Ishikawa (cell line): Measurements from ENCODE around the gene KIF17.
A peak's percentile ranks its signal among the peaks of the same experiment; 100 is the strongest.

Experiments used
- CEBPB ChIP-seq: IDR thresholded peaks from 2 replicates; pipeline ENCODE4 v1.6.1; 2012
- CREB1 ChIP-seq: IDR thresholded peaks from 2 replicates; pipeline ENCODE4 v1.6.1; 2012; ENCODE audit warnings: low read depth
- EGR1 ChIP-seq: IDR thresholded peaks from 2 replicates; pipeline ENCODE4 v1.6.1; 2012
- EP300 ChIP-seq: IDR thresholded peaks from 2 replicates; pipeline ENCODE4 v1.6.1; 2012; ENCODE audit warnings: borderline replicate concordance
- FOXM1 ChIP-seq: IDR thresholded peaks from 2 replicates; pipeline ENCODE4 v1.6.1; 2012; ENCODE audit warnings: low read depth, borderline replicate concordance
- NFIC ChIP-seq: IDR thresholded peaks from 2 replicates; pipeline ENCODE4 v1.6.1; 2012
- RAD21 ChIP-seq: IDR thresholded peaks from 2 replicates; pipeline ENCODE4 v1.6.1; 2012; ENCODE audit warnings: low read depth
- TAF1 ChIP-seq: IDR thresholded peaks from 2 replicates; pipeline ENCODE4 v1.6.1; 2012; ENCODE audit warnings: low read depth, mild to moderate bottlenecking
- TCF12 ChIP-seq: IDR thresholded peaks from 2 replicates; pipeline ENCODE4 v1.6.1; 2012; ENCODE audit warnings: low read depth
- TEAD4 ChIP-seq: IDR thresholded peaks from 2 replicates; pipeline ENCODE4 v1.6.1; 2012
- YY1 ChIP-seq: IDR thresholded peaks from 2 replicates; pipeline ENCODE4 v1.6.1; 2012; ENCODE audit warnings: low read depth
- ZBTB7A ChIP-seq: IDR thresholded peaks from 2 replicates; pipeline ENCODE4 v1.6.1; 2012; ENCODE audit warnings: low read depth
- TF ChIP-seq, protein P1 (sequence below): IDR thresholded peaks from 2 replicates; pipeline ENCODE4 v1.6.1; 2012; ENCODE audit warnings: low read depth, mild to moderate bottlenecking
- TF ChIP-seq, protein P2 (sequence below): IDR thresholded peaks from 2 replicates; pipeline ENCODE4 v1.6.1; 2012
- TF ChIP-seq, protein P3 (sequence below): IDR thresholded peaks from 2 replicates; pipeline ENCODE4 v1.6.1; 2012

The KIF17 gene

DNA sequence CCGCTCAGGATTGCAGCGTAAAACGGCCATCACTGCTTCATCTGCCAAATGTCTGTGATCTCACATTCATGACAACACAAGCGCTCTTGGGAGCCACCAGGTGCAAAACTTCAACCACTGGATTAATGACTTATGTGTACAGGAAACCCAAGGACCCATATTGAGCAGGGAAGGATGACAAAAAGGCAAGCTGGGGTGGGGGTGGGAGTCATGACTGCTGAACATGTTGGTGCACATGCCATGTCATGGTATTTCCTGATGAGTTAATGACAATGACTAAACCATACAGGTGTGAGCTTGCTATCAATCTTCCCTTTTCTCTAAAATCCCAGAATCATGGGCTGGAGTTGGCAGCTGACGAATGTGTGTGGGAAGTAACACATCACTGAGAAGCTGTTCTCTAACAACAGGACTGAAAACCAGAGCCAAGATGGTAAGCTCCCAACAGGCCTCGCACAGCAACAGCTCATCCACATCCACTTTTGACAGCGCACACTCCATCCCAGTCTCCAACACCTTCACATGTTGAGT, 17.8 kb upstream of the KIF17 start:
- TF ChIP-seq EGR1 (no peak), TCF12 (no peak), EP300 (no peak), ZBTB7A (no peak), RAD21 (no peak), CREB1 (no peak), TAF1 (no peak), NFIC (no peak), CEBPB (no peak), FOXM1 (no peak)
- TF ChIP-seq, protein P1, sequence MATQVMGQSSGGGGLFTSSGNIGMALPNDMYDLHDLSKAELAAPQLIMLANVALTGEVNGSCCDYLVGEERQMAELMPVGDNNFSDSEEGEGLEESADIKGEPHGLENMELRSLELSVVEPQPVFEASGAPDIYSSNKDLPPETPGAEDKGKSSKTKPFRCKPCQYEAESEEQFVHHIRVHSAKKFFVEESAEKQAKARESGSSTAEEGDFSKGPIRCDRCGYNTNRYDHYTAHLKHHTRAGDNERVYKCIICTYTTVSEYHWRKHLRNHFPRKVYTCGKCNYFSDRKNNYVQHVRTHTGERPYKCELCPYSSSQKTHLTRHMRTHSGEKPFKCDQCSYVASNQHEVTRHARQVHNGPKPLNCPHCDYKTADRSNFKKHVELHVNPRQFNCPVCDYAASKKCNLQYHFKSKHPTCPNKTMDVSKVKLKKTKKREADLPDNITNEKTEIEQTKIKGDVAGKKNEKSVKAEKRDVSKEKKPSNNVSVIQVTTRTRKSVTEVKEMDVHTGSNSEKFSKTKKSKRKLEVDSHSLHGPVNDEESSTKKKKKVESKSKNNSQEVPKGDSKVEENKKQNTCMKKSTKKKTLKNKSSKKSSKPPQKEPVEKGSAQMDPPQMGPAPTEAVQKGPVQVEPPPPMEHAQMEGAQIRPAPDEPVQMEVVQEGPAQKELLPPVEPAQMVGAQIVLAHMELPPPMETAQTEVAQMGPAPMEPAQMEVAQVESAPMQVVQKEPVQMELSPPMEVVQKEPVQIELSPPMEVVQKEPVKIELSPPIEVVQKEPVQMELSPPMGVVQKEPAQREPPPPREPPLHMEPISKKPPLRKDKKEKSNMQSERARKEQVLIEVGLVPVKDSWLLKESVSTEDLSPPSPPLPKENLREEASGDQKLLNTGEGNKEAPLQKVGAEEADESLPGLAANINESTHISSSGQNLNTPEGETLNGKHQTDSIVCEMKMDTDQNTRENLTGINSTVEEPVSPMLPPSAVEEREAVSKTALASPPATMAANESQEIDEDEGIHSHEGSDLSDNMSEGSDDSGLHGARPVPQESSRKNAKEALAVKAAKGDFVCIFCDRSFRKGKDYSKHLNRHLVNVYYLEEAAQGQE = no peak

DNA sequence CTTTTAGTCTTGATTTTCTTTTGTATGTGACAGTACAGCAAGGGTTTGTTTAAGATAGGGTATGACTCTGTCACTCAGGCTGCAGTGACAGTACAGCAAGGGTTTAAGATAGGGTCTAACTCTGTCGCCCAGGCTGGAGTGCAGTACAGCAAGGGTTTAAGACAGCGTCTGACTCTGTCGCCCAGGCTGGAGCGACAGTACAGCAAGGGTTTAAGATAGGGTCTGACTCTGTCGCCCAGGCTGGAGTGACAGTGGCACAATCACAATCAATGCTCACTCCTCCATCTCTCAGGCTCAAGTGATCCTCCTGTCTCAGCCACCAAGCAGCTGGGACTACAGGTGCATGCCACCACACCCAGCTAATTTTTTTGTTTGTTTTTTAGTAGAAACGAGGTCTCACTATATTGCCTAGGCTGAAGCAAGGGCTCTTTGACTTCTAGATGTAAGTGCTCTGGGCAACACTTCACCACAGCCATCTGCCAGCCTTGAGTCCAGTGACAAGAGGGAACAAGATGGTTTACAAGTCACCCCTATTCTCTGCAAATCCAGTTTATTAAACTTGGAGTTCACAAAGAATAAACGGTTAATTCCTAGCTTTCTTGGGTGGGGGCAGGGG, 15.7 kb upstream of the KIF17 start:
- no peak for TF ChIP-seq EGR1
- TF ChIP-seq FOXM1 = no peak
- TF ChIP-seq CEBPB = no peak
- TF ChIP-seq TAF1 = no peak
- no peak for TF ChIP-seq TEAD4
- no peak for TF ChIP-seq RAD21
- TF ChIP-seq, protein P2, sequence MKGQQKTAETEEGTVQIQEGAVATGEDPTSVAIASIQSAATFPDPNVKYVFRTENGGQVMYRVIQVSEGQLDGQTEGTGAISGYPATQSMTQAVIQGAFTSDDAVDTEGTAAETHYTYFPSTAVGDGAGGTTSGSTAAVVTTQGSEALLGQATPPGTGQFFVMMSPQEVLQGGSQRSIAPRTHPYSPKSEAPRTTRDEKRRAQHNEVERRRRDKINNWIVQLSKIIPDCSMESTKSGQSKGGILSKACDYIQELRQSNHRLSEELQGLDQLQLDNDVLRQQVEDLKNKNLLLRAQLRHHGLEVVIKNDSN = no peak
- no peak for TF ChIP-seq ZBTB7A
- no peak for TF ChIP-seq YY1
- no peak for TF ChIP-seq TCF12
- TF ChIP-seq, protein P3, sequence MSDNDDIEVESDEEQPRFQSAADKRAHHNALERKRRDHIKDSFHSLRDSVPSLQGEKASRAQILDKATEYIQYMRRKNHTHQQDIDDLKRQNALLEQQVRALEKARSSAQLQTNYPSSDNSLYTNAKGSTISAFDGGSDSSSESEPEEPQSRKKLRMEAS = no peak
- no peak for TF ChIP-seq EP300
- no peak for TF ChIP-seq CREB1

DNA sequence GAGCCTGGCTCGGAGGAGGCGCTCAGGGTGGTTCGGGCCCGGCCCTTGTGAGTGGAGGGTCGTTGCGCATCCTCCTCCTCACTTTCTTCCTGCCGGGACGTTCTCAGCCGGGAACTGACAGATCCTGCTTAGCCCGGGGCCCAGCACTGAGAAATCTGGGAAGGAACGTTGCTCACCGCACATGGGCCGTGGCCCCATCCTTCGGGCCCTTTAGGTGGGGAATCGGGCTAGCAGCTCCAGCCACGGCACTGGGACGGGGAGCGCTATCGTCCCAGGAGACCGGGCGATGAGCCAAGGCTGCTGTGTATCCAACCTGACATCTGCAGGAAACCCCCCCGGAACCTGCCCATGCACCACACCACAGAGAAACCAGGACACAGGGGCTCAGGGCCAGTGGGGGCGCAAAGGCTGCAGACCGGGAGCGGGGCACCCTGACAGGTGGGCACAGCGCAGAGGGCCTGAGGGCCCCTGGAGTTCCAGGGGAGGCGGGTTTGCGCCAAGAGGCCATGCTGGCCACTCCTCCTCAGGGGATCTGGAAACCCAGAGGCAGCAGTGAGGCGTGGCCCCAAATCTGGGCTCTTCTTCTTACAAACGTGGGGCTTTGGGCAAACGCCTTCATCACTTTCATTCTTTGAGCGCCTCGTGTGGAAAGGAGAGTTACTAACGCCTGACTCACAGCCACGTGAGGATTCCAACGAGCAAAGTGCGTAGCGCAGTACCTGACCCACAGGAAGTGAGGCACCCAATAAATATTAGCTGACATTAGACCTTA, 15.0 kb upstream of the KIF17 start, which contains the start of gene SH2D5:
TSS of gene SH2D5 (minus strand) at position 116 of the 772 bp plus-strand sequence. CDS start 4,659 bp downstream, outside the sequence.
- TF ChIP-seq, protein P1 = no peak
- TF ChIP-seq, protein P3 = peak; percentile 97
- TF ChIP-seq CEBPB (no peak), EP300 (peak; percentile 54; the same call in 1 of the 2 replicates), ZBTB7A (no peak), TAF1 (no peak), TCF12 (peak; percentile 35; the same call in 1 of the 2 replicates), EGR1 (no peak), FOXM1 (no peak), TEAD4 (peak; percentile 68), RAD21 (peak; percentile 51), NFIC (0 out of 2 replicates have a peak, but pooled peaks have one; percentile 19), CREB1 (no peak), YY1 (0 out of 2 replicates have a peak, but pooled peaks have one; percentile 14)
- TF ChIP-seq, protein P2 = peak; percentile 84

DNA sequence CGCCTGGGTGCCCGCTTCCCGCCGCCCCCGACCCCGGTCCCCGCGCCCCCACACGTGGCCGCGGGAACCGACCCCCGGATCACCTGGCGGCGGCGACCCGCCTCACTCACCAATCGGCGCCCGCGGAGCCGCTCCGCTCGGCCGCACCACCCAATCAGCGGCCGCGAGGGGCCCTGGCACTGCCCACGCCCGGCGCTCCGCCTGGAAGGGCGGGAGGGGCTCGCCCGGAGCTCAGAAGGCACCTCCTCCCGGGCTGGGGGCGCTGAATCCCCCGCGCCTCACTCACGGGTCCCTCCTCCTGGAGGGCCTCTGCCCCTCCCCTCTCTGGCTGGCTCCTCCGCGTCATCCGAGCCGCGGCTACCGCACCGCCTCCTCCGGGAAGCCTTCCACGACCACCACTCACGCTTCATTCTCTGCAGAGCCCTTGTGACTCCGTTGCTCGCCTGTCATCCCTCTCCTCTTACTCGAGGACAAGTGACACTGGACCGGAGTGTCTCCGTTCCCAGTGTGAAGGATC, 14.3 kb upstream of the KIF17 start:
- TF ChIP-seq YY1 (no peak), EP300 (no peak), RAD21 (no peak), TEAD4 (no peak), TCF12 (no peak), CEBPB (no peak), NFIC (peak; percentile 1; the same call in 1 of the 2 replicates), ZBTB7A (peak; percentile 98), EGR1 (no peak), FOXM1 (no peak), TAF1 (no peak), CREB1 (no peak)
- TF ChIP-seq, protein P2 = peak; percentile 53; the same call in 1 of the 2 replicates
- TF ChIP-seq, protein P1 = no peak
- TF ChIP-seq, protein P3 = peak; percentile 47
